Measurements from ENCODE around the gene GUCY1A1.

DNA sequence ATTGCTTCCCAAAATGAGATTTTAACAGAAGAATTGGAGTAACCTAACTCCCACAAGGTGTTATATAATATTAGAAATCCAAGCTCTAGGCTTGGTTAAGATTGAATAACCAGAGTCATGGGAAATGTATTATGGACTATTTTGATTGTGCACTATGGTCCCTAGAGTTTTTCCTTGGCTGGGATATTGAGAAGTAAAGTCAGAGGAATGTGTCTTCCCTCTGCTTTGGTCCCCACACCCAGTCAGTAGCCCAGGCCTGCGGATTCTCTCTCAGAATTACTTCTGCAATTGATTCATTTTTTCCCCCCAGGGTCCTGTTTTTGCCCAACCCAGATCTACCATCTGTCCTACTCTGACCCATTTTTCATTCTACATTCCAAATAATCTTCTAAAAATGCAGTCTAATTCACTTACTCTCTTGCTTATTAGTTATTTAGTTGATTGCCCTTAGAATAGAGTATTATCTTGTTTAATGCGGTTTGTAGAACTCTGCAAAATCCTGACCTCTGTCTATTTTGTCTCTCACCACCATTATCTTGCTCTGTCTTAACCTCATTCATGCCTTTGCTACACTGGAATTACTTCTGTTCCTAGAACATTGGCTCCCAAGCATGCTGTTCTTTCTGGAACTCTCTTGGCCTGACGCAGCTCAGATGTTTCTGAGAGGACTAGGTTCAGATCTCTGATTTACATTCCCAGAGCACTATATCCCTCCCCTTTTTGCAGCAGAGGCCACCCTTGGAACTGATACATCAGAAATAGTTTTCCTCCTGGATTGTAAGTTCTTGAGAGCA is 23.6 kb downstream of the GUCY1A1 start:
- TF ChIP-seq TSHZ2 (CRISPR knock-in tag; IDR thresholded peaks at IDR 0.05) (no peak), PPARA (CRISPR knock-in tag; IDR thresholded peaks at IDR 0.05; ENCODE audit: borderline replicate concordance) (no peak), ZNF8 (CRISPR knock-in tag; IDR thresholded peaks at IDR 0.05) (no peak), ARNTL (CRISPR knock-in tag; IDR thresholded peaks at IDR 0.05; ENCODE audit: borderline replicate concordance, low read depth) (no peak), CREB5 (CRISPR knock-in tag; IDR thresholded peaks at IDR 0.05; ENCODE audit: low read depth) (no peak), ESRRG (CRISPR knock-in tag; IDR thresholded peaks at IDR 0.05) (no peak), GLIS3 (CRISPR knock-in tag; IDR thresholded peaks at IDR 0.05) (no peak), TOX (CRISPR knock-in tag; IDR thresholded peaks at IDR 0.05; ENCODE audit: borderline replicate concordance) (no peak), ZNF70 (CRISPR knock-in tag; IDR thresholded peaks at IDR 0.05) (no peak), TCF4 (CRISPR knock-in tag; IDR thresholded peaks at IDR 0.05; ENCODE audit: borderline replicate concordance) (no peak), ZFP3 (CRISPR knock-in tag; IDR thresholded peaks at IDR 0.05) (no peak)
- TF ChIP-seq, protein P1, sequence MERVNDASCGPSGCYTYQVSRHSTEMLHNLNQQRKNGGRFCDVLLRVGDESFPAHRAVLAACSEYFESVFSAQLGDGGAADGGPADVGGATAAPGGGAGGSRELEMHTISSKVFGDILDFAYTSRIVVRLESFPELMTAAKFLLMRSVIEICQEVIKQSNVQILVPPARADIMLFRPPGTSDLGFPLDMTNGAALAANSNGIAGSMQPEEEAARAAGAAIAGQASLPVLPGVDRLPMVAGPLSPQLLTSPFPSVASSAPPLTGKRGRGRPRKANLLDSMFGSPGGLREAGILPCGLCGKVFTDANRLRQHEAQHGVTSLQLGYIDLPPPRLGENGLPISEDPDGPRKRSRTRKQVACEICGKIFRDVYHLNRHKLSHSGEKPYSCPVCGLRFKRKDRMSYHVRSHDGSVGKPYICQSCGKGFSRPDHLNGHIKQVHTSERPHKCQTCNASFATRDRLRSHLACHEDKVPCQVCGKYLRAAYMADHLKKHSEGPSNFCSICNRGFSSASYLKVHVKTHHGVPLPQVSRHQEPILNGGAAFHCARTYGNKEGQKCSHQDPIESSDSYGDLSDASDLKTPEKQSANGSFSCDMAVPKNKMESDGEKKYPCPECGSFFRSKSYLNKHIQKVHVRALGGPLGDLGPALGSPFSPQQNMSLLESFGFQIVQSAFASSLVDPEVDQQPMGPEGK (CRISPR knock-in tag; IDR thresholded peaks at IDR 0.05; ENCODE audit: borderline replicate concordance) = no peak

Data from SK-N-SH treated with all-trans-retinoic acid at 6 μM for 48 hours (cell line).